Right lobe of liver (tissue), 4 donors: Measurements from ENCODE around the gene SRCAP.

Experiments used
- POLR2A ChIP-seq: fragments of 450-650 bp; IDR thresholded peaks from one replicate; pipeline ENCODE4 v1.6.1; 2017; ENCODE audit warnings: antibody characterized with exemption, mild to moderate bottlenecking
- TF ChIP-seq, protein P1 (sequence below), 4 donors: fragments of 200-600 bp in 3 of 4; fragments of 450-650 bp in 1 of 4; IDR thresholded peaks; one replicate each; pipeline versions ENCODE4 v1.5.1 to v1.8.0; 2016 to 2022; ENCODE audit warnings: antibody characterized with exemption in 4 of 4, mild to moderate bottlenecking in 2 of 4
- donor health status: DM: no; HTN: no; CAD: no.
- donor health status: DM: no; HTN: no; CAD: no.
- donor health status: DM: no; HTN: yes; CAD: no.

DNA sequence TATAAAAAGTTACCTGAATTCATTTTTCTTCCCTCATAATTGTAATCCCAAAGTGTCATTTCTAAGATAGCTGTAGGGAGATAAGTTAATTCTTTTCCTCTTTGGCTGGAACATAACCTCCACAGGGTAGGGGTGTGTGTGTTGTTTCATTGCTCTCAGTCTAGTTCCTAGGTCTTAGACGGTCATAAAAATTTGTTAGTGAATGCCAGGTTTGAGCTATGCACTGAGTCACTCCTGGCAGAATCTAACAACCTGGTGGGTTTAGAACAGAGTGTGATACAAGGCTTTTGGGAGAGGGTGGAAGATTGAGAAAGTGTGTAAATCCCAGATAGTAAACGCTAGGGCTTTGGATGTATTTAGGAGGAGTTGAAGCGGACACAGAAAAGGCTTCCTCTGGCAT is 48.4 kb downstream of the SRCAP start:
- TF ChIP-seq, protein P1, sequence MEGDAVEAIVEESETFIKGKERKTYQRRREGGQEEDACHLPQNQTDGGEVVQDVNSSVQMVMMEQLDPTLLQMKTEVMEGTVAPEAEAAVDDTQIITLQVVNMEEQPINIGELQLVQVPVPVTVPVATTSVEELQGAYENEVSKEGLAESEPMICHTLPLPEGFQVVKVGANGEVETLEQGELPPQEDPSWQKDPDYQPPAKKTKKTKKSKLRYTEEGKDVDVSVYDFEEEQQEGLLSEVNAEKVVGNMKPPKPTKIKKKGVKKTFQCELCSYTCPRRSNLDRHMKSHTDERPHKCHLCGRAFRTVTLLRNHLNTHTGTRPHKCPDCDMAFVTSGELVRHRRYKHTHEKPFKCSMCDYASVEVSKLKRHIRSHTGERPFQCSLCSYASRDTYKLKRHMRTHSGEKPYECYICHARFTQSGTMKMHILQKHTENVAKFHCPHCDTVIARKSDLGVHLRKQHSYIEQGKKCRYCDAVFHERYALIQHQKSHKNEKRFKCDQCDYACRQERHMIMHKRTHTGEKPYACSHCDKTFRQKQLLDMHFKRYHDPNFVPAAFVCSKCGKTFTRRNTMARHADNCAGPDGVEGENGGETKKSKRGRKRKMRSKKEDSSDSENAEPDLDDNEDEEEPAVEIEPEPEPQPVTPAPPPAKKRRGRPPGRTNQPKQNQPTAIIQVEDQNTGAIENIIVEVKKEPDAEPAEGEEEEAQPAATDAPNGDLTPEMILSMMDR (IDR thresholded peaks at IDR 0.05): no peak
- TF ChIP-seq POLR2A: no peak
